H9 (cell line): ENCODE data around the gene RPS16. TPM values are rescaled to one million over a fixed set of nuclear protein-coding genes. Genes with fewer than 3 reads are reported as not detected.

Experiments used
- DNase-seq: peaks from one replicate; pipeline ENCODE4 v3.0.0-alpha.2; 2017
- H2AFZ ChIP-seq: one replicate; pipeline ENCODE4 v1.6.1; 2013; ENCODE audit warnings: mild to moderate bottlenecking, low read length, control low read depth, moderate library complexity
- H2AK5ac ChIP-seq: 2 replicates; pipeline ENCODE4 v1.6.1; 2013; ENCODE audit warnings: low read length, control low read depth, mixed read lengths; ENCODE audit not compliant: insufficient read length
- H2BK120ac ChIP-seq: one replicate; pipeline ENCODE4 v1.6.1; 2013; ENCODE audit warnings: low read depth, mild to moderate bottlenecking, low read length, control low read depth, inconsistent platforms; ENCODE audit not compliant: poor library complexity, severe bottlenecking
- H2BK12ac ChIP-seq: 2 replicates; pipeline ENCODE4 v1.6.1; 2013; ENCODE audit warnings: low read length, control low read depth, mixed read lengths, low read depth; ENCODE audit not compliant: insufficient read length
- H2BK15ac ChIP-seq: 2 replicates; pipeline ENCODE4 v1.6.1; 2013; ENCODE audit warnings: low read depth, low read length, control low read depth
- H2BK20ac ChIP-seq: one replicate; pipeline ENCODE4 v1.6.1; 2013; ENCODE audit warnings: low read depth, mild to moderate bottlenecking, low read length, control low read depth, inconsistent platforms; ENCODE audit not compliant: poor library complexity, severe bottlenecking
- H2BK5ac ChIP-seq: 2 replicates; pipeline ENCODE4 v1.6.1; 2013; ENCODE audit warnings: low read length, control low read depth, mixed read lengths; ENCODE audit not compliant: insufficient read length
- H3K14ac ChIP-seq: 2 replicates; pipeline ENCODE4 v1.6.1; 2013; ENCODE audit warnings: low read length, control low read depth; ENCODE audit not compliant: insufficient read depth
- H3K18ac ChIP-seq: 2 replicates; pipeline ENCODE4 v1.6.1; 2013; ENCODE audit warnings: low read depth, mild to moderate bottlenecking, mixed read lengths, low read length, control low read depth; ENCODE audit not compliant: insufficient read length
- H3K23ac ChIP-seq: 2 replicates; pipeline ENCODE4 v1.6.1; 2013; ENCODE audit warnings: low read length, control low read depth, mixed read lengths, low read depth; ENCODE audit not compliant: insufficient read length
- H3K23me2 ChIP-seq: 2 replicates; pipeline ENCODE4 v1.6.1; 2013; ENCODE audit warnings: low read depth, mild to moderate bottlenecking, mixed read lengths, low read length, control low read depth; ENCODE audit not compliant: insufficient read length, poor library complexity, severe bottlenecking
- H3K27ac ChIP-seq: 2 replicates; pipeline ENCODE4 v1.5.1; 2013; ENCODE audit warnings: low read length, control low read depth, mixed read lengths, low read depth; ENCODE audit not compliant: insufficient read length
- H3K27me3 ChIP-seq: 2 replicates; pipeline ENCODE4 v1.6.1; 2013; ENCODE audit warnings: low read length, control low read depth, inconsistent platforms; ENCODE audit not compliant: insufficient read depth
- H3K4ac ChIP-seq: 2 replicates; pipeline ENCODE4 v1.6.1; 2013; ENCODE audit warnings: low read depth, mild to moderate bottlenecking, control low read depth, inconsistent platforms, low read length, moderate library complexity
- H3K4me1 ChIP-seq: 2 replicates; pipeline ENCODE4 v1.6.1; 2013; ENCODE audit warnings: low read length, control low read depth, inconsistent platforms; ENCODE audit not compliant: insufficient read depth
- H3K4me2 ChIP-seq: 2 replicates; pipeline ENCODE4 v1.6.1; 2013; ENCODE audit warnings: low read length, control low read depth, mixed read lengths; ENCODE audit not compliant: insufficient read length, insufficient read depth
- H3K56ac ChIP-seq: 2 replicates; pipeline ENCODE4 v1.6.1; 2013; ENCODE audit warnings: low read depth, mild to moderate bottlenecking, mixed read lengths, low read length, control low read depth; ENCODE audit not compliant: insufficient read length
- H3K79me1 ChIP-seq: 2 replicates; pipeline ENCODE4 v1.6.1; 2013; ENCODE audit warnings: low read depth, mild to moderate bottlenecking, moderate library complexity, low read length, control low read depth, inconsistent platforms; ENCODE audit not compliant: insufficient read depth, poor library complexity, severe bottlenecking
- H3K79me2 ChIP-seq: 2 replicates; pipeline ENCODE4 v1.6.1; 2013; ENCODE audit warnings: low read length, control low read depth, inconsistent platforms; ENCODE audit not compliant: insufficient read depth
- H3K9ac ChIP-seq: 2 replicates; pipeline ENCODE4 v1.6.1; 2013; ENCODE audit warnings: low read length, control low read depth, mixed read lengths; ENCODE audit not compliant: insufficient read length; ENCODE audit errors: extremely low read depth
- H3K9me3 ChIP-seq: one replicate; pipeline ENCODE4 v1.6.1; 2013; ENCODE audit warnings: low read depth, low read length, inconsistent platforms; ENCODE audit not compliant: control insufficient read depth
- H3T11ph ChIP-seq: one replicate; pipeline ENCODE4 v1.6.1; 2013; ENCODE audit warnings: mild to moderate bottlenecking, low read length, control low read depth, inconsistent platforms
- H4K20me1 ChIP-seq: one replicate; pipeline ENCODE4 v1.6.1; 2013; ENCODE audit not compliant: control insufficient read depth, insufficient read length, insufficient read depth
- H4K5ac ChIP-seq: 2 replicates; pipeline ENCODE4 v1.6.1; 2013; ENCODE audit warnings: low read depth, mild to moderate bottlenecking, mixed read lengths, low read length, control low read depth; ENCODE audit not compliant: insufficient read length
- H4K8ac ChIP-seq: replicated peaks from 2 replicates; pipeline ENCODE4 v1.6.1; 2013; ENCODE audit warnings: low read length, control low read depth, mixed read lengths, low read depth; ENCODE audit not compliant: insufficient read length
- H4K91ac ChIP-seq: 2 replicates; pipeline ENCODE4 v1.6.1; 2013; ENCODE audit warnings: low read depth, mild to moderate bottlenecking, moderate library complexity, mixed read lengths, low read length, control low read depth; ENCODE audit not compliant: insufficient read length
- H3K27ac Mint-ChIP-seq, 3 experiments: 2 replicates in 2 of 3; 3 replicates in 1 of 3; pipeline ENCODE4 v1.8.0; 2020 to 2021; ENCODE audit warnings: mixed read lengths in 3 of 3, mild to moderate bottlenecking in 1 of 3, moderate library complexity in 1 of 3
- H3K27me3 Mint-ChIP-seq: 2 replicates; pipeline ENCODE4 v1.8.0; 2021; ENCODE audit warnings: low read depth, mild to moderate bottlenecking, moderate library complexity, mixed read lengths
- H3K36me3 Mint-ChIP-seq, 3 experiments: 2 replicates in 2 of 3; 3 replicates in 1 of 3; pipeline ENCODE4 v1.8.0; 2020 to 2021; ENCODE audit warnings: low read depth in 3 of 3, mixed read lengths in 3 of 3; ENCODE audit not compliant: insufficient read depth in 1 of 3
- H3K4me1 Mint-ChIP-seq, 2 experiments: 2 replicates each; pipeline ENCODE4 v1.8.0; 2020; ENCODE audit warnings: mixed read lengths in 2 of 2
- H3K4me3 Mint-ChIP-seq, 2 experiments: 2 replicates in 1 of 2; 3 replicates in 1 of 2; pipeline ENCODE4 v1.8.0; 2020 to 2021; ENCODE audit warnings: mild to moderate bottlenecking in 2 of 2, mixed read lengths in 2 of 2, moderate library complexity in 1 of 2
- H3K9me3 Mint-ChIP-seq, 2 experiments: 2 replicates in 1 of 2; 3 replicates in 1 of 2; pipeline ENCODE4 v1.8.0; 2020; ENCODE audit warnings: mild to moderate bottlenecking in 2 of 2, mixed read lengths in 2 of 2, moderate library complexity in 1 of 2
- WGBS: extraction: QIAGEN DNeasy Blood & Tissue Kit; methylation state at CpG from one replicate; pipeline ENCODE4 v1.1.7; 2013; ENCODE audit warnings: missing lambda C conversion rate, low lambda C conversion rate, mixed read lengths; ENCODE audit not compliant: insufficient read length; ENCODE audit errors: extremely low coverage; 5-methylcytosine and 5-hydroxymethylcytosine counted together
- total RNA-seq: library from RNA; stranded (reverse); gene quantifications from 2 replicates; pipeline ENCODE4 v1.2.1, GENCODE V29; 2021
- TF ChIP-seq, protein P1 (sequence below): fragments of 200-600 bp; sonication (generic); conservative IDR thresholded peaks from 3 replicates; pipeline ENCODE4 v1.8.0; 2021; ENCODE audit warnings: antibody characterized with exemption, mild to moderate bottlenecking

RPS16 gene
- total RNA-seq, 1 experiment from 2014 or later = 2,711 TPM

DNA sequence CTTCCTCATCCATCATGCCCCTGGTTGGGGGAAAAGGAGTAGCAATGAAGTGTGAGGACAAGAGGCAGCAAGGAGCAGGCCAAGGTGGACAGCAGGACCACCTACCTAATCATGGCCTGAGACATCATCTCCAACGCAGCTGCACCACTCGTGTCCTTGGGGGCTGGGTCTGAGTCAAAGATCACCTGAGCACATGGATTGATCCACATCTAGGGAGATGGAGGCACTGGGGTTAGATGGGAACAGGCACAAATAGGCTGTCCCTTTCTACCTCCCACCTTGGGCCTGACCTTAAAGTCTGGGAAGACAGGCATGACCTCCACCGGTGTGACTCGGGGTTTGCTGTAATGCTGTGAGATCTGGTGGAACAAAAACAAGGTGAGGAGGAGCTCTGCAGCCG is 47.1 kb downstream of the RPS16 start:
- H3K27me3 Mint-ChIP-seq = no peaks in the 10 kb centered on the region
- H3K4me3 Mint-ChIP-seq = peak overlapping the region; percentile 15 to 34; a peak in 3 of 5 replicates
- Histone ChIP-seq H3K23me2 (no peaks in the 10 kb centered on the region), H4K5ac (no peak overlapping the region), H3T11ph (no peak overlapping the region), H3K56ac (no peak overlapping the region), H4K8ac (no peak overlapping the region), H3K4ac (no peak overlapping the region), H2BK12ac (no peak overlapping the region), H2BK20ac (no peak overlapping the region), H2BK5ac (no peak overlapping the region), H2BK120ac (no peak overlapping the region), H2BK15ac (no peak overlapping the region), H3K79me1 (no peaks in the 10 kb centered on the region), H2AFZ (no peak overlapping the region), H3K79me2 (no peaks in the 10 kb centered on the region), H3K27ac (no peak overlapping the region), H4K91ac (no peak overlapping the region), H3K9me3 (no peaks in the 10 kb centered on the region), H3K27me3 (no peaks in the 10 kb centered on the region), H2AK5ac (no peak overlapping the region), H3K14ac (no peak overlapping the region), H3K4me1 (no peaks in the 10 kb centered on the region), H4K20me1 (no peaks in the 10 kb centered on the region), H3K4me2 (no peak overlapping the region), H3K23ac (no peak overlapping the region), H3K18ac (no peak overlapping the region), H3K9ac (no peak overlapping the region)
- no peak overlapping the region for H3K27ac Mint-ChIP-seq
- WGBS = no CpG with 5 or more reads among the region's 5 CpGs
- H3K36me3 Mint-ChIP-seq = peaks cover 40 to 65% (median 63%) of the 10 kb centered on the region in 3 experiments
- H3K9me3 Mint-ChIP-seq = no peaks in the 10 kb centered on the region
- H3K4me1 Mint-ChIP-seq = peaks cover 13 to 18% of the 10 kb centered on the region in 2 experiments
- no peak for DNase-seq
- TF ChIP-seq, protein P1, sequence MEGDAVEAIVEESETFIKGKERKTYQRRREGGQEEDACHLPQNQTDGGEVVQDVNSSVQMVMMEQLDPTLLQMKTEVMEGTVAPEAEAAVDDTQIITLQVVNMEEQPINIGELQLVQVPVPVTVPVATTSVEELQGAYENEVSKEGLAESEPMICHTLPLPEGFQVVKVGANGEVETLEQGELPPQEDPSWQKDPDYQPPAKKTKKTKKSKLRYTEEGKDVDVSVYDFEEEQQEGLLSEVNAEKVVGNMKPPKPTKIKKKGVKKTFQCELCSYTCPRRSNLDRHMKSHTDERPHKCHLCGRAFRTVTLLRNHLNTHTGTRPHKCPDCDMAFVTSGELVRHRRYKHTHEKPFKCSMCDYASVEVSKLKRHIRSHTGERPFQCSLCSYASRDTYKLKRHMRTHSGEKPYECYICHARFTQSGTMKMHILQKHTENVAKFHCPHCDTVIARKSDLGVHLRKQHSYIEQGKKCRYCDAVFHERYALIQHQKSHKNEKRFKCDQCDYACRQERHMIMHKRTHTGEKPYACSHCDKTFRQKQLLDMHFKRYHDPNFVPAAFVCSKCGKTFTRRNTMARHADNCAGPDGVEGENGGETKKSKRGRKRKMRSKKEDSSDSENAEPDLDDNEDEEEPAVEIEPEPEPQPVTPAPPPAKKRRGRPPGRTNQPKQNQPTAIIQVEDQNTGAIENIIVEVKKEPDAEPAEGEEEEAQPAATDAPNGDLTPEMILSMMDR = no peak
